ENCODE data around the gene CCDC185. TPM values are rescaled to one million over a fixed set of nuclear protein-coding genes. Genes with fewer than 3 reads are reported as not detected.

CCDC185 gene
- total RNA-seq, 1 donor from 2014 or later: not detected

DNA sequence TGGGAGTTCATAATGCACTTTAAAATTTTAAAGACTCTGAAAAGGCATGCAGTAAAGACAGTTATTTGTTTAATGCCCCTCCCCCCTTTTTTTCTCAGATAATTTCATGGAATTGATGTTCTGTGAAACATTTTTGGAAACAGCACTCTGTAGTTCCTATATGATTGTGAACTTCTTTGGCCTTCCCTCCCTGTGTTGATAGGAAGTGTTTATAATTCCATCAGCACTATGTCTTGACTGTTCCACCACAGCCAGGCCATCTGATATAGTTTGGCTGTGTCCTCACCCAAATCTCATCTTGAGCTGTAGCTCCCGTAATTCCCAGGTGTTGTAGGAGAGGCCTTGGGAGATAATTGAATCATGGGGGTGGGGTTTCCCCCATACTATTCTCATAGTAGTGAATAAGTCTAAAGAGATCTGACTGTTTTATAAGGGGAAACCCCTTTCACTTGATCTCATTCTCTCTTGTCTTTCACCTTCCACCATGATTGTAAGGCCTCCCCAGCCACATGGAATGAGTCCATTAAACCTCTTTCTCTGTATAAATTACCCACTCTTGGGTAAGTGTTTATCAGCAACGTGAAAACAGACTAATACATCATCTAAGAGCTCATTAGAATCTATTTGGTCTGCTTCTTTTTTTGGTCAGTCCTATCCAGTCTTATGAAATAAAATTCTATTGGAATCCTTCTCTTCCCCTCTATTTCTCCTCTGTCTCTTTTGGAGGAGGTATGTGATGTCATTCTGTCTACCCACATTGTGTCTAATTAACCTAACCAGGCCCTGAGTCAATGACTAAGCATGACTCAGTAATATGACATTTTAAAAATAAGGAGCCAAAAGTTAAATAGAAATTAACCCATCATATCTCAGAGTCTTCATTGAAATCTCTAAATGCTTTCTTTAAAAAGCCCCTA lies 8.9 kb downstream of the CCDC185 start:
- H3K4me3 Mint-ChIP-seq: no peak overlapping the region
- no peak overlapping the region for H3K27ac Mint-ChIP-seq
- peaks cover 21% of the 10 kb centered on the region for H3K9me3 Mint-ChIP-seq
- peaks cover 14% of the 10 kb centered on the region for H3K4me1 Mint-ChIP-seq
- no peaks in the 10 kb centered on the region for H3K36me3 Mint-ChIP-seq
- H3K27me3 Mint-ChIP-seq (ENCODE audit: low read depth): peaks cover 10% of the 10 kb centered on the region
- TF ChIP-seq, protein P1, sequence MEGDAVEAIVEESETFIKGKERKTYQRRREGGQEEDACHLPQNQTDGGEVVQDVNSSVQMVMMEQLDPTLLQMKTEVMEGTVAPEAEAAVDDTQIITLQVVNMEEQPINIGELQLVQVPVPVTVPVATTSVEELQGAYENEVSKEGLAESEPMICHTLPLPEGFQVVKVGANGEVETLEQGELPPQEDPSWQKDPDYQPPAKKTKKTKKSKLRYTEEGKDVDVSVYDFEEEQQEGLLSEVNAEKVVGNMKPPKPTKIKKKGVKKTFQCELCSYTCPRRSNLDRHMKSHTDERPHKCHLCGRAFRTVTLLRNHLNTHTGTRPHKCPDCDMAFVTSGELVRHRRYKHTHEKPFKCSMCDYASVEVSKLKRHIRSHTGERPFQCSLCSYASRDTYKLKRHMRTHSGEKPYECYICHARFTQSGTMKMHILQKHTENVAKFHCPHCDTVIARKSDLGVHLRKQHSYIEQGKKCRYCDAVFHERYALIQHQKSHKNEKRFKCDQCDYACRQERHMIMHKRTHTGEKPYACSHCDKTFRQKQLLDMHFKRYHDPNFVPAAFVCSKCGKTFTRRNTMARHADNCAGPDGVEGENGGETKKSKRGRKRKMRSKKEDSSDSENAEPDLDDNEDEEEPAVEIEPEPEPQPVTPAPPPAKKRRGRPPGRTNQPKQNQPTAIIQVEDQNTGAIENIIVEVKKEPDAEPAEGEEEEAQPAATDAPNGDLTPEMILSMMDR (IDR thresholded peaks at IDR 0.05; ENCODE audit: unreplicated experiment): no peak
- DNase-seq (ENCODE audit: low spot score in 2 of 2, unreplicated experiment in 2 of 2): no peak

DNA sequence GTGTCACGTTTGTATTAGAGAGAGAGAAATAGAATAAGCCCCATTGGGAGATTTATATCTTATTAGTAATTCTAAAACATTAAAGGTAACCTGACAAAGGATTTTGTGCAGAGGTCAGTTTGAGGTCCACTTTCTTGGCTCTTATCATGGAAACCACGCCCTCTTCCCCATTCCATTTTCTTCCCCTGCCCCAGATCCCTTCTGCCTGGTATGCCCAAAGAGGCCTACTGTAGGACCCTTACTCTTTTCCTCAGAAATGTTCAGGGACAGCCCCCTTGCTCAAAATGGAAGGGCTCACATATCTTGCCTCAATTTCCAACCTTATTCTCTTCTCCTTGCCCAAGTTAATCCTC lies 9.6 kb downstream of the CCDC185 start:
- Mint-ChIP-seq H3K27me3 (ENCODE audit: low read depth) (peaks cover 13% of the 10 kb centered on the region), H3K4me1 (peaks cover 14% of the 10 kb centered on the region), H3K9me3 (peaks cover 21% of the 10 kb centered on the region), H3K36me3 (no peaks in the 10 kb centered on the region), H3K27ac (no peak overlapping the region), H3K4me3 (no peak overlapping the region)
- TF ChIP-seq, protein P1 (IDR thresholded peaks at IDR 0.05; ENCODE audit: unreplicated experiment): no peak
- DNase-seq (ENCODE audit: low spot score in 2 of 2, unreplicated experiment in 2 of 2): no peak

DNA sequence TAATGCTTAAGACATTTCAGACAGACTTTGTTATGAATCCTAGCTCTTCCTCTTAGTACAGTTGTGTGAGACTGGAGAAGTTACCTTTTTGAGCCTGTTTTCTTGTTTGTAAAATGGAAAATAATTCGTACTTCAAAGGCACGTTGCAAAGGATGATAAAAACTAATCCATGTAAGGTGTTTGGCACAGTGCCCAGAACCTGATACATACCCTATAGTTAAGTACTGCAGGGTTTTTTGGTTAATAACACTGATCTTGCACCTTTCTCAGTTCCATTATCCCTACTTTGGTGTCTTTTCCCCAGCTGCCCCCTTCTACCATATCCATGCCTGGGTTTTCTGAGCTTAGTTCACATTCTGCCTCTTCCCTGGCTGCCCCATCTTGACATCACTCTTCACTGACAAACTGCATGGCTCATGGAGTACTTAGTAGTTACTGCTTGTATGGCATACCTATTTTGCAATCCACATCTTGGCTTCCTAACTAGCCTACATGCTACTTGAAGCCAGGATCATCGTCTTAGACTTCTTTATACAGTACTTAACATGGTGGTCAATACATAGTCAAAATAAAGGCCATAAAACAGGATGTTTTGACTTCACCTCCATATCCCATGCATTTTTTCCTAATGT lies 10.1 kb downstream of the CCDC185 start:
- peaks cover 21% of the 10 kb centered on the region for H3K9me3 Mint-ChIP-seq
- TF ChIP-seq, protein P1 (IDR thresholded peaks at IDR 0.05; ENCODE audit: unreplicated experiment): no peak

DNA sequence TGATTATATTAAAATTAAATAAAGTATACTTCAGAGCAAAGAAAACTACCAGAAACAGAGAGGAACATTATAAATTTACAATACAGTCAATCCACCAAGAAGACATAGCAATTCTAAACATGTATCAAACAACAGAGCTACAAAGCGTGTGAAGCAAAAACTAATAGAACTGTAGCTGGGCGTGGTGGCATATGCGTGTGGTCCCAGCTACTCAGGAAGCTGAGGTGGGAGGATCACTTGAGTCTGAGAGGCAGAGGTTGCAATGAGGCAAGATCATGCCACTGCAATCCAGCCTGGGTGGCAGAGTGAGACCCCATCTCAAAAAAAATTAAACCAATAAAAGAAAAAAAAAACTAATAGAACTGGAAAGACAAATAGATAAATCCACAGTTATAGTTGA lies 12.3 kb downstream of the CCDC185 start:
- no peak for DNase-seq (ENCODE audit: low spot score in 2 of 2, unreplicated experiment in 2 of 2)
- Mint-ChIP-seq H3K36me3 (no peaks in the 10 kb centered on the region), H3K9me3 (peaks cover 21% of the 10 kb centered on the region), H3K27ac (no peak overlapping the region), H3K27me3 (ENCODE audit: low read depth) (peaks cover 17% of the 10 kb centered on the region), H3K4me1 (peaks cover 14% of the 10 kb centered on the region), H3K4me3 (no peak overlapping the region)
- TF ChIP-seq, protein P1 (IDR thresholded peaks at IDR 0.05; ENCODE audit: unreplicated experiment): no peak

More for the DNA sequence above, 10.1 kb downstream of the CCDC185 start:
- peaks cover 17% of the 10 kb centered on the region for H3K27me3 Mint-ChIP-seq (ENCODE audit: low read depth)
- no peaks in the 10 kb centered on the region for H3K36me3 Mint-ChIP-seq
- H3K4me3 Mint-ChIP-seq: no peak overlapping the region
- no peak for DNase-seq (ENCODE audit: low spot score in 2 of 2, unreplicated experiment in 2 of 2)
- H3K27ac Mint-ChIP-seq: no peak overlapping the region
- H3K4me1 Mint-ChIP-seq: peaks cover 14% of the 10 kb centered on the region

DNA sequence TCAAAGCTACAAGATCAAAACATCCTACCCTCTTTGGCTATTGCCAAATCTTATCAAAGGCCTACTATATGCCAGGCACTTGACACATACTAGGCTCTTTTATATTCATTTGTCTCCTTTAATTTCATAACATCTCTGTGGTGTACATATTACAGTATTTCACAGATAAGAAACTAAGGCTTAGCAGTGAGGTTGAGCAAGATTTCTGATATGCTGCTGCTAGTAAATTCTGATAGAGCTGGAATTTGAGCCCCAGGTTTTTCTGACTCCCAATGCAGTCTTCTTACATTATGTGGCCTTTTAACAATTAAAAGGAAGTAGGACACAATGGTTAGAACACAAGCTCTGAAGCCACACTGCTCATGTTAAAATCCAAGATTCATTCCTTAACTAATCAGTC lies 16.8 kb downstream of the CCDC185 start:
- Mint-ChIP-seq H3K4me3 (no peak overlapping the region), H3K9me3 (peaks cover 18% of the 10 kb centered on the region), H3K27ac (no peak overlapping the region), H3K4me1 (no peaks in the 10 kb centered on the region), H3K27me3 (ENCODE audit: low read depth) (peaks cover 28% of the 10 kb centered on the region), H3K36me3 (no peaks in the 10 kb centered on the region)
- no peak for DNase-seq (ENCODE audit: low spot score in 2 of 2, unreplicated experiment in 2 of 2)
- TF ChIP-seq, protein P1 (IDR thresholded peaks at IDR 0.05; ENCODE audit: unreplicated experiment): no peak
